IPS DF 19.7 (cell line): Measurements from ENCODE around the gene EMILIN1.
"Not testable (repeated sequence)": the region's sequence is repeated elsewhere in the genome, so short reads cannot be mapped to it uniquely, and the experiment has no call there.

Experiments used
- DNase-seq: peaks from one replicate; pipeline ENCODE4 v3.0.0-alpha.2; 2013; ENCODE audit warnings: low read depth, low spot score

Gene EMILIN1

DNA sequence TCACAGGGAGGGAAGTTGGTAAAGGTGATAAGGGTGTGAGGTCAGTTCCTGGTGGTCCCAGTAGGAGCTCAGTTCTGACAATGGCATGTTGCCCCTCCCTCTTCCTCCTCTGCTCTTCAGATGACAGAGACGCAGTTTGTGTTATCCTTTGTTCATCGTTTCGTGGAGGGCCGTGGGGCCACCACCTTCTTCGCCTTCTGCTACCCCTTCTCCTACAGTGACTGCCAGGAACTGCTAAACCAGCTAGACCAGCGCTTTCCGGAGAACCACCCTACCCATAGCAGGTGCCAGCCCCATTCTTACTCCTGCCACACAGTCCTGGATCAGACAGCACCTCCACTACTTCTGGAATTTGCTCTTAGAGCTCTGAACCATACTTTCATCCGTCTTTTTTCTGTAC lies 24.6 kb upstream of the EMILIN1 start:
- no peak for DNase-seq

DNA sequence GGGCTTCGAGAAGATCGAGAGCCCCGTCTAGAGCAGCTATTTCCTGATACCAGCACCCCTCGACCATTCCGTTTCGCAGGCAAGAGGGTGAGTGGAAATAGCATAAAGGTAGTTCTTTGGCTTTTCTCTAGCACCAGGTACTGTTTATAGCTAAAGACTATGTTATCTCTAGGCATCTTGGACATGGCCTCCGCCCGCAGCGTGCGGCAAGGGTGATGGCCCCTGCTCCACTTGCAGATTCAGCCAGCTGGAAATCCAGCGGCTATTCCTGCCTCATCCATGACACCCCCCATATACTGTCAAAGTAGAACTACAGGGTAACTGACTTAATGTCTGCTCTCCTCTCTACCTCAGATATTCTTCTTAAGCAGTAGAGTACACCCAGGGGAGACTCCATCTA lies 23.7 kb upstream of the EMILIN1 start:
- DNase-seq: no peak

DNA sequence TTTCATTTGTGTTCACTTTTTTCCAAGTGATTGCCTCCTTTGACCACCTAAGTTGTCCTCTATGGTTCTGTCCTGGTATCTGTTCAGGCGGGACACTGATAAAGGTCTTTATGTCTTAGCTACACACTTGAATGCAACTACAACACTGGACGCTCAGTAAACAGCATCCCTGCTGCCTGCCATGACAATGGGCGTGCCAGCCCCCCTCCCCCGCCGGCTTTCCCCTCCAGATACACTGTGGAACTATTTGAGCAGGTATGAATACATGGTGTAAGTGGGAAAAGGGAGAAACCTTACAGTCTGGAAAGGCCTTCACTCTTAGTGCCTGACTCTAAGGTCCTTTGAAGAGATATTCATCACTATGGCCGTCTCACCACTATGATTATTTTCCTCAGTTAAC lies 21.2 kb upstream of the EMILIN1 start:
- no peak for DNase-seq

DNA sequence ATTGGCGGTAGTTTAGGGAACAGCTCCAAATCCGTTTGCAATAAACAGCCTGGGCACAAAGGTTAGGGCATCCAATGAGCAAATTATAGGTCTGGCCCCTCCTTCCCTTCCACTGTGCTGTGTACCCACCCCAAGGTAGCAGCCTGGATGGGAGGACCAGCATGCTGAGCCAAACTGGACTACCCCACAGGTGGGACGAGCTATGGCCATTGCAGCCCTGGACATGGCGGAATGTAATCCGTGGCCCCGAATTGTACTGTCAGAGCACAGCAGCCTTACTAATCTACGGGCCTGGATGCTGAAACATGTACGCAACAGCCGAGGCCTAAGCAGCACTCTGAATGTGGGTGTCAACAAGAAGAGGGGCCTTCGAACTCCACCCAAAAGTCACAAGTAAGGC lies 20.2 kb upstream of the EMILIN1 start:
- DNase-seq: no peak

DNA sequence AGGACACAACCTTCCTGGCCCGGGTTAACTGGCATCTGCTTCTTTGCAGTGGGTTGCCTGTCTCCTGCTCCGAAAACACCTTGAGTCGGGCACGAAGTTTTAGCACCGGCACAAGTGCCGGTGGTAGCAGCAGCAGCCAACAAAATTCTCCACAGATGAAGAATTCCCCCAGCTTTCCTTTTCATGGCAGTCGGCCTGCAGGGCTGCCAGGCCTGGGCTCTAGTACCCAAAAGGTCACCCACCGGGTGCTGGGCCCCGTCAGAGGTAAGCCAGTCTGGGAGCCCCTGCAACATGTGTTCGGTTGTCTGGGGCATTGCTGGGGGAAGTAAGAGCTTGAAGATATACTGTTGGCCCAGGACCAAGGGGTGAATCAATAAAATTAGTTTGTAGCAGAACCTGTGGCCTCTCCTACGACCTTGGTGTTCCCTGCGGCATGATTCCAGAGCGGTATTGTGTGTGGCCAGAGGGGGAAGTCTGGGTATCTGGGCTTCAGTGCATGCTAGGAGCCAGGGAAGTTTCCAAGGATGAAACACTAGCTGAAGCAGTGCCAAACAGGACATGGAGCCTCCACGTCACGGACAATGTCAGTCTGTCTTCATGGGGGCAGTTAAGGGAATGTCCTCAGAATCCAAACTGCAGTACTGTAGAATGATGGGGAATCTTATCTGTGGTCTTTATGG lies 19.1 kb upstream of the EMILIN1 start:
- no peak for DNase-seq

DNA sequence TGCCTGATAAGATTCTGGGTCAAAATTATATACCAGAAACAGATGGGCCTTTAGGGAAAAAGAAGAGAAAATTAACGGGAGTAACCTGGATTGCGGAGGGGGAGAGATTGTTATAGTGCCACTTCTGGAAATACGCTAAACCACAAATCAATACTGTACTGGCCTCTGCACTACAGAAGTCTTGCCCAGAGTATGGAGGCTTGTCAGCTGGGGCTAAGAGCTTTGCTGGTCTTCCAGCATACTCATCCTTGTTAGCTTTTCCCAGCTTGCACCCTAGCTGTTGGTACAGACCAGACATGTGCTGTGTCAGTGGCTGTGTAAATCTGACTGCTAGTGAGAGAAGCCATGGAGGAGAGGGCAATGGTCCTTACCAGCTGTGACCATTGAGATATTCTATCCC lies 18.1 kb upstream of the EMILIN1 start:
- no peak for DNase-seq

DNA sequence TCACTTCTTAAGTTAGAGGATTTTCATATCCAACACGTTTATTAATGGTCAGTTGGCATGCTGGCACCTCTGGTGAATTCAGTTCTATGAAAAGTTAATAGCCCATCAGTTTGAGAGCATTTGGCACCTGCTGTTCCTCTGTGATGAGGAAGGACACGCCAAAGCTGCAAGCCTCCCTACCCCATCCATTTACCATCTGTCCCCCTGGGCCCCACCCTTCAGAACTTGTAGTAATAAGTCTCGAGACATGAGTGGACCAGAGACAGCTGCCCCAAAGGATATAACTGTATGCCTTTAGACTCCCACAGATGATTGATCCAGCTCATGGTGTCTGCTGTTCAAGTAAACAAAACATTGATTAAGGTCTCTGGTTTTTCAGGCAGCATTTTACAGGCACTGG lies 13.3 kb upstream of the EMILIN1 start:
- no peak for DNase-seq

DNA sequence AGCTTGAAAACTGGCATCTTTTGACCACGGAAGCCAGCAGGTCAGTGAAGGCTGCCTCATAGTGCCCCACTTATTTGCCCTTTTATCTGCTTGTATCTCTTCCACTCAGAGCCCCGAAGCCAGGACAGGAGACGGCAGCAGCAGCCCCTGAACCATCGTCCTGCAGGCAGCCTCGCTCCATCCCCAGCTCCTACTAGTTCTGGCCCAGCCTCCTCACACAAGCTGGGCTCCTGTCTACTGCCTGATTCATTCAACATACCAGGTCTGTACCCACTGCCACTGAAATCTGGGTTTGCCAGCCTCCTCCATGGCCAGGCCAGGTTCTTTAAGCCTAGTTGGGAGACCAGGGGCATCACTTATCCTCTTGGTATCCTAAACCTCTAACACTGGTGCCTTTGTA lies 11.0 kb upstream of the EMILIN1 start:
- DNase-seq: no peak

DNA sequence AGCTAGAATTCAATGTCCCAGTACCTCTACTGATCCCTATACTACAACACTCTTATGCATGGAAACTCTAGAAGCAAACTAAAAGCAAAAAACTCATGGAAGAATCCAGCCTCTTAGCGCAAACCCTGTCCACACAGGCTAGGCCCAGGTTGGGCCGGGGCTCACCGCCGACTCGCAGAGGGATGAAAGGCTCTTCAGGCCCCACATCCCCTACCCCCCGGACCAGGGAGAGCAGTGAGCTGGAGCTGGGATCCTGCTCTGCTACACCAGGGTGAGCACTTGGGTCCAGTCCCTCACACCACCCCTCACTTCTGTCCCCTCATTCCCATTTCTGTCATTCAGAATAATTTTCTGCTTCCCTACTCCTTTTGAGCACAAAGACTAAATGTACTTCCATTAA lies 9.0 kb upstream of the EMILIN1 start:
- DNase-seq: no peak

DNA sequence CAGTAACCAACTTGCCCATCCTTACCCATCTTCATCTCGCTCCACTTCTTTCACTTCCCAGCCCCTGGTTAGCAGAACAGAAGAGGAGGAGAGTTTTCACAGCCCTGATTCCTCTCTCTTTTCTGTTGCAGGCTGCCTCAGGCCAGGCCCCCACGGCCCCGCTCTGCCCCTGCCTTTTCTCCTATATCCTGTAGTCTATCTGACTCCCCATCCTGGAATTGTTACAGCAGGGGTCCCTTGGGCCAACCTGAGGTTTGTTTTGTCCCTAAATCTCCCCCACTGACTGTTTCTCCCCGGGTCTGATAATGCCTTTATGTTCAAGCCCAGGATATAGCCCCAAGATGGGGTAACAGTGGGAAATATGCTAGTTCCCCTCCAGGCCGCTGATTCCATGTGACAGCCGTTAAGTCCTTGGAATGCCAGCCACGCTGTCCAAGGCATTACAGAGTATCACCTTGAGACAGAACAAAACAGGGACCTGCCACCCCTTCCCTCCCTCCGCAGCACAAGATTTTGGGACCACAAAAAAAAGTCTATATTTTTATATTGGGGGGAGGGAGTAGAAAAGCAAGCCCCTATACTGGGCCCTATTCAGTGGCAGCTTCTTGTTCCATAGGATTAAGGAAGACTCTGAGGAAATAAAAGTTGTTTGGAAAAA lies 8.3 kb upstream of the EMILIN1 start:
- DNase-seq: no peak

DNA sequence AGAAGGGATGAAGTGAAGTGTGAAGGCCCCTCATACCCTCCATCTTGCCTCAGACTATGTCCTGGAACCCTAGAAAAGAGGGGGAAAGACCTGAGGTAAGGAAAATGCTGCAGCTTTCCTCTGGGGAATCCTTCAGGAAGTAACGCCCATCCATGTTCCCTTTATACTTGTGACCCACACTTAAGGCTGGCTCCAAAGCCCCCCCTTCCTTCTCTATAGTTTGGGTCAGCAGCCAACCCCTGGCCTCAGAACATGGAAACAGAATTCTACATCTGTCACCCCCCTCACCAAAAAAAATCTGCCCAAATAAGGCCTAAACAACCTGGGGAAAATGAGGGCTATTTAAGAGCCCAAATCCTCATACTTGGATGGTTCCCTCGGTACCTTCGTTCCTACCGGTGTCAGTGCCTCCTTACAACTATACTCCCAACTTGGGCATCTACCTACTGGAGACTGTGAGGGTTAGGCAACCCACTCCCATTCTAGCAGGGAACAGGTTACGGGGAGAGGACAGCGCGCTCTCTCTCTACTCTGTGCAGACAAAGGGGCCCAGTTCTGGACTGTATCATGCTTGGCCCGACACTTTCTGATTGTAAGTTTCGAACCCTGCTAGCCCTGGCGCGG lies 7.7 kb upstream of the EMILIN1 start:
- DNase-seq: no peak

DNA sequence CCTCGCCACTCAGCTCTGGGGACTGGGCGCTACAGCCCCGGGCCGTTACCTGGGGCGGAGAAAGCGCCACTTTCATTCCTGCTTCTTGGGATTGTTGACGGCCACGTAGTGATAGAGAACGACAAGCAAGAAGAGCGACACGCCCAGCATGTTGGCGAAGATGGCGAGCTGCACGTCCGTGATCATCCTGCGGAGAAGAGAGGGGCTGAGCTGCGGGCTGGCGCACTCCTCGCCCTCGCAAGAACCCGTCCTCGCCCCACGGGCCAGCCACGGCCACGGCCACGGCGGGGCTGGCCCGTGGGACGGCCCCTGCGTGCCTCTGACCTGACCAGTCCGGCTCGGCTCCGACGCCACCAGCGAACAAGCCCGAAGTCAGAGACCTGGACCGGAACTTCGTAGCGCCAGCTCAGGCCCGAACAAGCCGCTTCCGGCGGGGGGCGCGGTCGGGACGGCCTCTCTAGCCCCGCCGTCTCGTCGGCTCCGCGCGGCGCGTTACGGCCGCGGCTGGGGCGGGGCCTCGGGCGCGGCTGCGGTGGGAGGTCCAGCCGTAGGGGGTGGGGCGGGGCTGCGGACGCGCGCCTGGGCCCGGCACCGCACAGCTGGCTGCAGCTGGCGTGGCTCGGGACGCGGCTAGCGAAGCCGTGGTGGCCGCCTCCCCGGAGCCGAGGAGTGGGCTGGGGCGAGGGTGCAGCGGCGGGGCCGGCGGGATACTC lies 7.0 kb upstream of the EMILIN1 start, which contains the start of gene OST4:
Gene OST4, minus strand, starts transcription at position 378 of the 713 bp plus-strand sequence.
- DNase-seq: no peak

DNA sequence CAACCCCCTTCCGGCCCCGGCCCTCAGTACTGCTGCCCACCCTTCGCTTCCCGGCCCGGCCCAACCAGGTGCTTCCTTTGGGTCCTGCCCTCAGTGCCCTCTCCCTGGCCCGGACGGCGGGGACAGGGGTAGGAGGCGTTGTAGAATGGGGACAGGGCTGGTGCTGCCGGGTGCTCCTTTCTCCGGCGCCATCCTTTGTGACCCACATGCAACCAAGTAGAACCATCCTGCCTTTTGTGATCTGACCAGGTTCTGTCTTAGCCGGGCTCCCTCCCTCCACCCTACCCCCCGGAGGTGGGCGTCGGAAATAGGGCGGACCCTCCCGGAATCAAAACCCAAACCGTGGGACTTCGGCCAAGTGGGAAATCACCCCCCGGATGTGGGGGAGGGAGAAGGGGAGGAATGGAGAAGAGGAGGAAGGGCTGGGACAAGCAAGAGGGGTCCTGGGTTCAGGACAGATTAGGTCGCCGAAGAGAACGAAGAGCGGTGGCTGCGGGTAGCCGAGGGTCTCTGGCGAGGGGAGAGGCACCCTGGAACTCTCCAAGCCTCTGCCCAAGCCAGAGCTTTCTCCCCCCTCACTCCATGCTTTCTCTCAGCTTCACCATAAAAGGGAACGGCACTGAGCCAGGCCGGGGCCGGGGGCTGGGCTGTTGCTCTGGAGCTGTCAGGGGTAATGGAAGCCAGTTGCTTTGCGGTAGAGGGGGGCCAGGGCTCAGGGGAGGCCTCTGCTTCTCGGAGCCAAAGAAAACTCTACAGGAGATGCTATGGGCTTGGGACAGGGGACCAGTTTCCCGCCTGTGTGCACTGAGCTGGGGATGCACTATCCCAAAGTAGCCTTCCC lies 6.2 kb upstream of the EMILIN1 start:
- DNase-seq: no peak

DNA sequence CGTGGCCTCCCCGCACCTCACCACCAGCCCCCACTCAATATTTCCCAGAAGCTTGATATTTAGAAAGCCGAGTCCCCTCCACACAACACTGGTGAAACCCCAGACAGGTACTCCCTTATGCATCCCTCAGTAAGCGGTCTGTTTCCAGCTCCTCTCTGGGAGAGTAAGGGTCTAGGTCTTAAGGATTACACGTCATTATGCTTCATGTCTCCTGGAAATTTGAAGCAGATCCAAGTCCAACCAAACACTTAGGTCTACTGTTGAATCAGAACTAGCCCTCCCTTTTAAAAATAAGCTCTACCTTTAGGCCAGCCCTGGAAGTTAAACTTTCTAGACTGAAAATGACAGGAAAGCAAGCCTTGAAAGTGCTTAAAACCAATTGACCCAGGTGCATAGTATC lies 5.5 kb upstream of the EMILIN1 start:
- no peak for DNase-seq

DNA sequence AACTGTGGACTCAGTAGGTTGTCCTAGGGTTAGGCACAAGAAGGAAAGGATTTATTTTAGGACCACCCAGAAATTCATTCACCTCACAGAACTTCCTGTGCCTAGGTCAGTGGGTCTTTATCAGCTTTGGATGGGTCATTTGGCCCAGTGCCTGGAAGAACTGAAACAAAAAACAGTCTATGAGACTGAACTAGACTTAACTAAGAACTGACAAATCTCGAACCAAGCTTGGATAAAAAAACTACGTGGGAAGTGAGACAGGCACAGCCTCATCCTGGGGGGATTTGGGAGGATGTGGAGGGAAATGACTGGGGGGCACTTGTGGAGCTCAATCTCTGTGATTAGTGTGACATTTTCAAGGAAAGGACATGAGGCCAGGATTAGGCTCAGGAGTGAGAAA lies 4.6 kb upstream of the EMILIN1 start:
- no peak for DNase-seq

DNA sequence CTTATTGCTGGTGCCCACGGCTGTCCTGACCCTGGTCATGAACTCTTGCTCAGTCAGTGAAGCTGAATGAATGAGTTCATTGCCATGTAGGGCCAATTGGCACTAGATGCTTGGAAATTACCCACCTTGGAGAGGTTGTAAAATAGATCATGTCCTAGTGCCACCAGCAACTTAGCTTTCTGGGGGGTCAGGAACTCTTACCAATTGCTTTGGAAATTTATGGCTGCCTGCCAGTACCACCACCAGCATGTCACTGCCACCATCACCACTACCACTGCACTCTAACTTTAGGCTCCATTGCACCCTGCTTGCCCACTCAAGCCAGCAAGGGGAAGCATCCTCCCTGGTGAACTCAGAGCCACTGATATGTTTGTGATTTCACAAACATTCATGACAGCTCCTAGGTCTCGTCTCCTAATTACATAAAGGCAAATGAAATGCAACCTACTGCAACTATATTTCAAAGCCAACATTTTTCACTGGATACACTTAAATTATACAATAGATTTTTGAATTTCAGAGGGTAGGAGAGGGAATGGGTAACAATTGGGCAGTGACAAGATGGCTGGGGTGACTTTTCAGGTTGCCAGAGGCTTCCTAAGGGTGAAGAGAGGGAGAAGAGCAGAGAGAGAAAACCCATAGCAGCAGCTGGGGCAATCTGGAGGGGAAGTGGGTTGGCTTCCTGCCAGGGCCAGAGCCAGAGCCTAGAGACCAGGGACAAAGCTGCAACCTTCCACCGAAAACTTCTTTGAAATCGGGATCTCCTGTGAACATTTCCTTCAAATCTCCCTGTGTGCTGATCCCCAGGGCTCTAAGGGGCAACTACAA lies 3.5 kb upstream of the EMILIN1 start:
- no peak for DNase-seq

DNA sequence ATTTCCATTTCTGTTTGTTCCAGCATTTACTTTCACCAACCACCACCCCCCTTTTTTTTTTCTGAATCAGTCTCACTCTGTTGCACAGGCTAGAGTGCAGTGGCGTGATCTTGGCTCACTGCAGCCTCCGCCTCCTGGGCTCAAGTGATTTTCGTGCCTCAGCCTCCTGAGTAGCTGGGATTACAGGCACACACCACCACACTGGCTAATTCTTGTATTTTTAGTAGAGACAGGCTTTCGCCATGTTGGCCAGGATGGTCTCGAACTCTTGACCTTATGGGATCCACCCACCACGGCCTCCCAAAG lies 2.9 kb upstream of the EMILIN1 start:
- DNase-seq: not testable (repeated sequence)

DNA sequence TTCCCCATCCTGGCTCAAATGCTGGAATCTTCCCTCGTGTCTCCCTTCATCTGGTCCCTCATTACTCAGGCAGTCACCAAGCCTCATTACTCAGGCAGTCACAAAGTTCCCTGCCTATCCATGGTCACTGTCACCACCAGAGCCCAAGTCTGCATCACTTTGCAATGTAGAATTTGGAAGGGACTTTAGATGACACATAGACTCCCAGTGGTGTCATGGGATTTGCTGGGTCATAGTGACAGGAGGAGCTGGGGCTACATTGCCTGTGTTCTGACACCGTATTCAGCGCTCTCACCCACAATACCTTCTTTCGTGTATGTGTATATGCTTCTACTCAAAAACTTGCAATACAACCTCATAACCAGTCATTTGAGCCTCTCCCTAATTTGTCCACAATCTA lies 2.1 kb upstream of the EMILIN1 start:
- DNase-seq: no peak

DNA sequence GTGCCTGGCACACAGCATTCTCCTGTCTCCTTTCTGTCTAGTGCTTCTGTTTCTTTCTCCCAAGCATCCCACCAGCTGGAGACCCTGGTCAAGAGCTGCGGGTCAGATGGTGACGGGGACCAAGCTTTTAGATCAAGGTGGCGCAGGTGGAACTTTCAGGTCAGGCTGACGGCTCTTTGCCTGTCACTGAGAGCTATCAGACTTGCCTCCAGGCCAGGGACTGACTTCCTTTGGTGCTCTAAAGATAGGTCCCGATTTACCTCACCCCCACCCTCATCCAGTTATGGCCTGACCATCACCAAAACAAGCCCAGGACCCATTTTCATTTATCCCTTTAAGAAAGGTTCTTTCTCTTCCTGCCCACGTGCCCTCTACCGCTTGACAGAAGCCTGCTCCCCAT lies 1.2 kb upstream of the EMILIN1 start:
- DNase-seq: no peak

DNA sequence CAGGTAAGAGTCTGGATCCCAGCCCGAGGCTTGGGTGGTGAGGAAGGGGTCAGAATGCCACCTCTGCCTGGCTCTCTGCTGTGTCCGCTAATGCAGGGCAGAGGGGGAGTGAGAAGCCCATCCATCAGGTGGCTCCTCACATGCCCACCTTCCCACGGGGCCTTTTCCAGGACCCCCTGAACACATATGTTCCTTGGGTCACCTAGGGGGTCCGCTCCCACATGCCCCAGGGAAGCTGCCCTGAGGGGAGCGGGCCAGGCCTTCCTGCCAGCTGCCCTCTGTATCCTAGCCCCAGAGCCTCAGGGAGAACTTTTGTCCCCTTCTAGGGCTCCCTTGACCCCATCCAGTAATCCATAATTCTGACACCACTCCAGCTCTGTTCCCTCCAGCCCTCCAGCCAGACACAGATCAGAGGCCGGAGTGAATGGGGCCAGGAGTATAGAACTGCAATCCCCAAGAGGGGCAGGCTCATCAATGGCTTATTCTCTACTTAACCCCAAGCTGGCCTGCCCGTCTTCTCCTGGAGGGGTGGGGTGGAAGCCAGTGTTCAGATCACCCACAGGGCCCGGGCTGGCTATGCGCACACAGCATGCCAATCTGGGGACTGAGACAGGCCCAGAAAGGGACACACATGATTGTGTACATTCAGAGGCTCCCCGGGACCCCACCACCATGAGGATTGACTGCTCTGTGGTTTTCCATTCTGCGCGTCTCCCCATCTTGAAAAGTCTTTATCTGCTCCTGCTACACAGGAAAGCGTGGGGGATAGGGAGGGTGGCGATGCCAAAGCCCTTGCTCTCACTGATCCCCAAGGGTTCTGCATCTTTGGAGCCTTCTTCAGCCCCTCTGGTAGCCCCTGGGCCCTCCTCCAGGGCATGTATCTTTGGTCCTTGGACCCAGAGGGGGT lies 1.1 kb downstream of the EMILIN1 start:
- DNase-seq: no peak
